GM18526 (cell line): ENCODE measurements around the gene OR5D16.
"Not testable (repeated sequence)": the region's sequence is repeated elsewhere in the genome, so short reads cannot be mapped to it uniquely, and the experiment has no call there.

Experiments used
- POLR2A ChIP-seq: IDR thresholded peaks from 3 replicates; pipeline ENCODE4 v1.6.1; 2011; ENCODE audit not compliant: insufficient read length; ENCODE audit errors: extremely low read depth

The OR5D16 gene

DNA sequence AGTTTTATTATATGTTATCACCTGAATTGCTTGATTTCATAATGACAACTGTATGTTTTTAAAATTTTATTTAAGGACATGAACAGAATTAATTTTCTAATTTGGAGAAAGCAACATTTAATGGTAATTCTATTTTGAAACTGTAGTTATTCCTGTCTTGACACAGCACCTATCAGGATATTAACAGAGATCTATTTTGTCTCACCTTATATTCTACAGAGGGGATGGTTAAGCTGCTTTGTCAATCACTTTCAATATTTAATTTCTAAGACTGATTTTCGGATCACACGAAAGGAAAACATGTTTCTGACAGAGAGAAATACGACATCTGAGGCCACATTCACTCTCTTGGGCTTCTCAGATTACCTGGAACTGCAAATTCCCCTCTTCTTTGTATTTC, at the start of gene OR5D16:
Gene OR5D16, plus strand, starts transcription at position 301 of the 400 bp plus-strand sequence. Its CDS starts 0 bp downstream, at position 301.
- no peak for TF ChIP-seq POLR2A

- no peak for TF ChIP-seq POLR2A
These were observed 46.9 kb upstream of the OR5D16 start for GRCh38 chr11:55791606-55792005.

GRCh38 chr11:55793321-55793720, 45.2 kb upstream of the OR5D16 start:
- TF ChIP-seq POLR2A: no peak

- TF ChIP-seq POLR2A: no peak
These were observed 43.3 kb upstream of the OR5D16 start, which contains the start of gene OR5D14 for GRCh38 chr11:55795256-55795655. TSS of gene OR5D14 (plus strand) at chr11:55795556. CDS start at chr11:55795556, 0 bp downstream.

DNA sequence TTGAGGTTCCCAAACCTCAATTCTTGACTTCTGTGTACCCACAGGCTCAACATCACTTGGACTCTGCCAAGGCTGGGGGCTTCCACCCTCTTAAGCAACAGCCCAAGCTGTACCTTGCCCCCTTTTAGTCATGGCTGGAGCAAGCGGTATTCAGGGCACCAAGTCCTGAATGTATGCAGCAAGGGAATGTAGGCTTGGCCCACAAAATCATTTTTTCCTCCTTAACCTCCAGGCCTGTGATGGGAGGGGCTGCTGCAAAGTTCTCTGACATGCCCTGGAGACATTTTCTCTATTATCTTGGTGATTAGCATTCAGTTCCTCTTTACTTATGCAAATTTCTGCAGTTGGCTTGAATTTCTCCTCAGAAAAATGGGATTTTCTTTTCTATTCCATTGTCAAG, 32.3 kb upstream of the OR5D16 start:
- no peak for TF ChIP-seq POLR2A

GRCh38 chr11:55811067-55811466, 27.5 kb upstream of the OR5D16 start, which contains the start of gene OR5L1:
TSS of gene OR5L1 (plus strand) at chr11:55811367. CDS start at chr11:55811467, 100 bp downstream.
- no peak for TF ChIP-seq POLR2A

GRCh38 chr11:55819330-55819729, 19.2 kb upstream of the OR5D16 start, which contains the start of gene OR5D18:
TSS of gene OR5D18 (plus strand) at chr11:55819630. CDS start at chr11:55819630, 0 bp downstream.
- TF ChIP-seq POLR2A: no peak

DNA sequence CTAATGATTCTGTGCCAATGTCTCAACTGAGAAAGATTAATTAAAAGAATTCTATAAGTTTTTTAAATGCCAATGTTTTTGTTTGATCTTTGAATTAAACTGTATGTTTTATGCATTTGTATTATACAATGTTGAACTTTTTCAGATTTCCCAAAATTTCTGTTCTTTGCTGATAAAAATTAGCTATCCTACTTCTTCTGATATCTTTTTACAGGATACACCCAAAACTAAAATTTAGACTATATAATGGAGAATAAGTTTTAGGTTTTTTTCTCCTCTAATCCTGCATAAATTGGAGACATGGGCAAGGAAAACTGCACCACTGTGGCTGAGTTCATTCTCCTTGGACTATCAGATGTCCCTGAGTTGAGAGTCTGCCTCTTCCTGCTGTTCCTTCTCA, 11.6 kb upstream of the OR5D16 start, which contains the start of gene OR5L2:
Gene OR5L2, plus strand, starts transcription at position 301 of the 400 bp plus-strand sequence. Its CDS starts 0 bp downstream, at position 301.
- TF ChIP-seq POLR2A: no peak

- TF ChIP-seq POLR2A: no peak
These were observed 8.9 kb downstream of the OR5D16 start for GRCh38 chr11:55847453-55847852.

- no peak for TF ChIP-seq POLR2A
These were observed 10.5 kb downstream of the OR5D16 start for GRCh38 chr11:55849037-55849436.

DNA sequence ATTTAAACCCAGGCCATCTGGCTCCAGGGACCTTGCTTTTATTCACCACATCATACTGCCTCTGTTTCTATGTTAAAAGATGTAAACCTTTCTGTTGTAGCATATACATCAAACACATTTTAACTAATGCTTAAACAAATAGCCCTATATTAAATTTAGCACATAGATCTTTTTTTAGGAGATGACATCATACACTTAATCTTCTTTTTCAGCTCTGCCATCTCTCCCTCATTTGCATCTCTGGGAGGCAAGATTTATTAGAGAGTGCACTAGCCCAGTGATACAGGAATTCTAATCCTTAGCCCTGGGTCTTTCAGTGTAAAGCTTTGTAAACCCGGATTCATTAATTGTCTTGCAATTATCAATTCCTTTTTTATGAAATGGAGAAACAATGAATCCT, 13.6 kb downstream of the OR5D16 start:
- no peak for TF ChIP-seq POLR2A

DNA sequence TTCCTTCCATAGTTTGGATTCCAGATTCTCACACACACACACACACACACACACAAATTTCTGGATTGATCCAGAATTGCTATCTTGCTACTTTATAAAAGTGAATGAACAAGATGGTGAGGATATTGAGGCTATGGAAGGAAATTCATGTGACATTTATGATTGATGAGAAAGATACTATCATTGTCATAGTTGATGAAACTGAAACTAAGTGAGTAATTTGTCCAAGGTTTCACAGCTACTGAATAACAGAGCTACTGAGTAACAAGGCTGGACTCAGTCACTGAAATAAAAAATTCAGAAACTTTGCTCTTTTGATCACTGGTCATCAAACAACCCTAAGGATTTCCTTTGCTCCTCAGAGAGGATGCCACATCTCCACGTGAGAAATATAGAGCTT, 16.2 kb downstream of the OR5D16 start:
- TF ChIP-seq POLR2A: no peak

GRCh38 chr11:55882997-55883396, 44.4 kb downstream of the OR5D16 start, which contains the start of gene TRIM51:
TSS of gene TRIM51 (plus strand) at chr11:55883297. CDS start at chr11:55885429, 2,132 bp downstream.
- TF ChIP-seq POLR2A: not testable (repeated sequence)
